ENCODE data around the gene CLSTN2. TPM values are rescaled to one million over a fixed set of nuclear protein-coding genes. Genes with fewer than 3 reads are reported as not detected.

CLSTN2 gene
- total and polyA plus RNA-seq, 2 experiments from 2014 or later: 23.0 to 27.0 TPM

DNA sequence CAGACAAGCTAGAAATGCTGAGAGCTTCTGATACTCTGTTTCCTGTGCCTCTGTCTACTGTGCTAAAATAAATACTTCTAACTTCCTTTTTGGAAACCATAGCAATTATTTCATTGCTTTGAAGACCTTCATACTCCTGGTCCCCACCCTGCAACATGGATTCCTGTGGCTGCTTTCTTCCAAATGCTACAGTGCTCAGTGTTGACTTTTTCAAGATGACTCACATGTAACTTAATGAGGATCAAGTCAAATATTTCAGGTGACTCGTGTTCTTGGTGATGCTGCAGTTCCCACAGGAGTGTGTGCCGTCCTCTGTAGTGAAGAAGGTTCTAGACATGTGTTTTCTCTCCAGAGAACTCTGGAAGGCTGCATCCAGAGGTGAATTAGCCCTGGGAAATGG, 288.6 kb downstream of the CLSTN2 start:
- Histone ChIP-seq H4K20me1 (ENCODE audit: insufficient read depth, poor library complexity, severe bottlenecking) (no peaks in the 10 kb centered on the region), H2AFZ (no peak overlapping the region), H3K79me2 (no peaks in the 10 kb centered on the region), H3K9me2 (replicated peaks; ENCODE audit: insufficient read depth) (no peaks in the 10 kb centered on the region), H3K4me2 (no peak overlapping the region), H3K4me1 (ENCODE audit: insufficient read depth) (no peaks in the 10 kb centered on the region), H3K27ac (no peak overlapping the region), H3K27me3 (no peaks in the 10 kb centered on the region), H3K9me3 (ENCODE audit: low read depth) (no peaks in the 10 kb centered on the region), H3K4me3 (no peak overlapping the region), H3K36me3 (replicated peaks; ENCODE audit: insufficient read depth, low read depth) (no peaks in the 10 kb centered on the region)
- TF ChIP-seq, protein P1, sequence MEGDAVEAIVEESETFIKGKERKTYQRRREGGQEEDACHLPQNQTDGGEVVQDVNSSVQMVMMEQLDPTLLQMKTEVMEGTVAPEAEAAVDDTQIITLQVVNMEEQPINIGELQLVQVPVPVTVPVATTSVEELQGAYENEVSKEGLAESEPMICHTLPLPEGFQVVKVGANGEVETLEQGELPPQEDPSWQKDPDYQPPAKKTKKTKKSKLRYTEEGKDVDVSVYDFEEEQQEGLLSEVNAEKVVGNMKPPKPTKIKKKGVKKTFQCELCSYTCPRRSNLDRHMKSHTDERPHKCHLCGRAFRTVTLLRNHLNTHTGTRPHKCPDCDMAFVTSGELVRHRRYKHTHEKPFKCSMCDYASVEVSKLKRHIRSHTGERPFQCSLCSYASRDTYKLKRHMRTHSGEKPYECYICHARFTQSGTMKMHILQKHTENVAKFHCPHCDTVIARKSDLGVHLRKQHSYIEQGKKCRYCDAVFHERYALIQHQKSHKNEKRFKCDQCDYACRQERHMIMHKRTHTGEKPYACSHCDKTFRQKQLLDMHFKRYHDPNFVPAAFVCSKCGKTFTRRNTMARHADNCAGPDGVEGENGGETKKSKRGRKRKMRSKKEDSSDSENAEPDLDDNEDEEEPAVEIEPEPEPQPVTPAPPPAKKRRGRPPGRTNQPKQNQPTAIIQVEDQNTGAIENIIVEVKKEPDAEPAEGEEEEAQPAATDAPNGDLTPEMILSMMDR (IDR thresholded peaks at IDR 0.05; ENCODE audit: poor library complexity): no peak
- TF ChIP-seq EZH2 (IDR thresholded peaks at IDR 0.05; ENCODE audit: borderline replicate concordance) (no peak), EZH2phosphoT487 (IDR thresholded peaks at IDR 0.05; ENCODE audit: low read depth, severe bottlenecking, unreplicated experiment) (no peak)
- no peak for DNase-seq (ENCODE audit: low spot score)
- WGBS (ENCODE audit: low lambda C conversion rate, missing lambda C conversion rate): 54% methylated on average over 2 of the region's 2 CpGs

DNA sequence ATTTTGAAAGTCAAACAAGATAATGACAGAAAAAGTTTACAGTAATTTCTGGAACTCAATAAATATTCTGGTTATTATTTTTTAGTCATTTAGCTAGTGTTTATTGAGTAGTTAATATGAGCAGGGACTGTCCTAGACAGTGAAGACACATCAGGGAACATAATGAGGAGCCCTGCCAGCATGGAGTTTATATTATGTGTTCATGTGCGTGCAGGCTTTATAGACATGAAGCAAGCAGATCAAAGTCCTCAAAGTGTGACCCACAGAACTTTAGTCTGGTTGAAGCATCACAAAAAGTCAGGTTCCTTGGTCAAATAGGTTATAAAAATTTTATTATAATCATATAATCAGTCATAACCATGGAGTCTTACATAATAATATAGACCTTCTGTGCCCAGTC, 289.3 kb downstream of the CLSTN2 start:
- 76% methylated on average over 1 of the region's 1 CpG for WGBS (ENCODE audit: low lambda C conversion rate, missing lambda C conversion rate)
- no peak overlapping the region for H3K4me3 ChIP-seq

DNA sequence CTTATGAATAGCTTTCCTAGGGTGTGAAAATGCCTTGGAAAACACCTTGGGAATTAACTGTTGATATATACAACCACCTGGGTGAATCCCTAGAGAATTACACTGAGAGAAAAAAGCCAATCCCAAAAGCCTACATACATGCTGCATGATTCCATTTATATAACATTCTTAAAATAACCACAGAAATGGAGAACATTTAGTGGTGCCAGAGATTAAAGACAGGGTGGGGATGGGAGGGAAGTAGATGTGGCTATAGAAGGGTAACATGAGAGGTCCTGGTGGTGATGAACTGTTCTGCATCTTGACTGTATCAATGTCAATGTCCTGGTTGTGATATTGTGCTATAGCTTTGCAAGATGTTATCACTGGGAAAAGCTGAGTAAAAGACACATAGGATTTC, 291.0 kb downstream of the CLSTN2 start:
- Histone ChIP-seq H3K9me2 (replicated peaks; ENCODE audit: insufficient read depth) (no peaks in the 10 kb centered on the region), H3K27me3 (no peaks in the 10 kb centered on the region), H3K4me1 (ENCODE audit: insufficient read depth) (no peaks in the 10 kb centered on the region), H3K9me3 (ENCODE audit: low read depth) (no peaks in the 10 kb centered on the region), H3K36me3 (replicated peaks; ENCODE audit: insufficient read depth, low read depth) (no peaks in the 10 kb centered on the region), H3K27ac (no peak overlapping the region), H2AFZ (no peak overlapping the region), H3K4me3 (no peak overlapping the region), H3K4me2 (no peak overlapping the region), H3K79me2 (no peaks in the 10 kb centered on the region), H4K20me1 (ENCODE audit: insufficient read depth, poor library complexity, severe bottlenecking) (no peaks in the 10 kb centered on the region)
- DNase-seq (ENCODE audit: low spot score): no peak
- TF ChIP-seq, protein P1 (IDR thresholded peaks at IDR 0.05; ENCODE audit: poor library complexity): no peak
- TF ChIP-seq EZH2phosphoT487 (IDR thresholded peaks at IDR 0.05; ENCODE audit: low read depth, severe bottlenecking, unreplicated experiment): no peak
- no peak for TF ChIP-seq EZH2 (IDR thresholded peaks at IDR 0.05; ENCODE audit: borderline replicate concordance)

More for the DNA sequence above, 289.3 kb downstream of the CLSTN2 start:
- DNase-seq (ENCODE audit: low spot score): no peak
- Histone ChIP-seq H3K9me3 (ENCODE audit: low read depth) (no peaks in the 10 kb centered on the region), H2AFZ (no peak overlapping the region), H3K27ac (no peak overlapping the region), H4K20me1 (ENCODE audit: insufficient read depth, poor library complexity, severe bottlenecking) (no peaks in the 10 kb centered on the region), H3K4me2 (no peak overlapping the region), H3K79me2 (no peaks in the 10 kb centered on the region), H3K4me1 (ENCODE audit: insufficient read depth) (no peaks in the 10 kb centered on the region), H3K27me3 (no peaks in the 10 kb centered on the region), H3K9me2 (replicated peaks; ENCODE audit: insufficient read depth) (no peaks in the 10 kb centered on the region), H3K36me3 (replicated peaks; ENCODE audit: insufficient read depth, low read depth) (no peaks in the 10 kb centered on the region)
- TF ChIP-seq EZH2phosphoT487 (IDR thresholded peaks at IDR 0.05; ENCODE audit: low read depth, severe bottlenecking, unreplicated experiment) (no peak), EZH2 (IDR thresholded peaks at IDR 0.05; ENCODE audit: borderline replicate concordance) (no peak)
- TF ChIP-seq, protein P1 (IDR thresholded peaks at IDR 0.05; ENCODE audit: poor library complexity): no peak

DNA sequence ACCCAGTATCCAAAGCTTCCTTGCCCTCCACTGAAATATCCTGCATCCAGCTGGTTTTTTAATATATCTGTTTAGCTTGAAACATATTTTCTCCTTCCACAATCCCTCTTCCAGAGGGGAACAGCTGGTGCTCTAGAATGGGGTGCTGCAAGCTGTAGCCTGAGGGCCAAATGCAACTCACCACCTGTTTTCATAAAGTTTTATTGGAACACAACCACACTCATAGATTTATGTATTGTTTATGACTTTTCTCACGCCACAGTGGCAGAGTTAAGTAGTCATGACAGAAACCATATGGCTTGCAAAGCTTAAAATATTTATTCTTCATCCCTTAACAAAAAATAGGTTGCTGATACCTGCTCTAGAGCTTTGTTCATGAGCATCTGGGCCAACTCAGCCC, 298.7 kb downstream of the CLSTN2 start:
- H3K27me3 ChIP-seq: no peaks in the 10 kb centered on the region
- TF ChIP-seq EZH2phosphoT487 (IDR thresholded peaks at IDR 0.05; ENCODE audit: low read depth, severe bottlenecking, unreplicated experiment) (no peak), EZH2 (IDR thresholded peaks at IDR 0.05; ENCODE audit: borderline replicate concordance) (no peak)
- TF ChIP-seq, protein P1 (IDR thresholded peaks at IDR 0.05; ENCODE audit: poor library complexity): no peak
- 69% methylated on average over 1 of the region's 1 CpG for WGBS (ENCODE audit: low lambda C conversion rate, missing lambda C conversion rate)
- no peak for DNase-seq (ENCODE audit: low spot score)
- no peaks in the 10 kb centered on the region for H3K9me2 ChIP-seq (replicated peaks; ENCODE audit: insufficient read depth)
- H4K20me1 ChIP-seq (ENCODE audit: insufficient read depth, poor library complexity, severe bottlenecking): no peaks in the 10 kb centered on the region
- no peak overlapping the region for H2AFZ ChIP-seq
- no peaks in the 10 kb centered on the region for H3K9me3 ChIP-seq (ENCODE audit: low read depth)
- no peak overlapping the region for H3K4me3 ChIP-seq
- H3K27ac ChIP-seq: no peak overlapping the region
- no peaks in the 10 kb centered on the region for H3K36me3 ChIP-seq (replicated peaks; ENCODE audit: insufficient read depth, low read depth)
- H3K4me2 ChIP-seq: no peak overlapping the region
- no peaks in the 10 kb centered on the region for H3K4me1 ChIP-seq (ENCODE audit: insufficient read depth)
- no peaks in the 10 kb centered on the region for H3K79me2 ChIP-seq

All from hepatocyte (in vitro differentiated cells).